HCT116 (cell line): ENCODE measurements around the gene CAMK1D. TPM values are rescaled to one million over a fixed set of nuclear protein-coding genes. Genes with fewer than 3 reads are reported as not detected.

Experiments used
- ATAC-seq: fragments of 200-7000 bp; cut with Tn5 transposase; 2 replicates; pipeline ENCODE4 v1.9.1; 2020; ENCODE audit warnings: mild to moderate bottlenecking, moderate library complexity
- BruUV-seq: library from RNA; stranded (reverse); fragments of 400-500 nt; replicated peaks from 2 replicates; lab custom pipeline; 2021; lab: Mats Ljungman, UMichigan
- CTCF ChIA-PET: fragments of 300-600 bp; sonication (Branson Sonifier 250); formaldehyde crosslinking; loops from one replicate; lab custom pipeline; 2021; ENCODE audit warnings: antibody characterized with exemption; lab: Charles Lee
- POLR2A ChIA-PET: fragments of 300-600, 350-600 bp; sonication (Branson Sonifier 250); formaldehyde crosslinking; loops from one replicate; lab custom pipeline; 2021; ENCODE audit warnings: antibody characterized with exemption; lab: Charles Lee
- RAD21 ChIA-PET, 2 experiments: fragments of 300-600 bp; sonication (Branson Sonifier 250); formaldehyde crosslinking; loops; one replicate each; lab custom pipeline; 2023; ENCODE audit warnings: low total read pairs in 2 of 2; ENCODE audit not compliant: uncharacterized antibody in 2 of 2, unreplicated experiment in 2 of 2, low non-redundant PET in 1 of 2; lab: Charles Lee
- DNase-seq: peaks from one replicate; pipeline ENCODE4 v3.0.0-alpha.2; 2010; ENCODE audit warnings: low read depth, low spot score
- H2AFZ ChIP-seq: fragments of 200-600 bp; shearing (Covaris generic), sonication (generic); 2 replicates; pipeline ENCODE4 v1.6.1; 2017; ENCODE audit warnings: low read depth, mixed run types, mixed read lengths, antibody characterized with exemption, low read length; ENCODE audit not compliant: poor library complexity, severe bottlenecking
- H3K27ac ChIP-seq: 2 replicates; pipeline ENCODE4 v1.5.1; 2012; ENCODE audit warnings: low read depth, low read length
- H3K27me3 ChIP-seq: fragments of 200-600 bp; sonication (generic); 2 replicates; pipeline ENCODE4 v1.6.1; 2016; ENCODE audit warnings: mixed run types, low read length, mixed read lengths; ENCODE audit not compliant: insufficient read depth
- H3K36me3 ChIP-seq, 2 experiments: fragments of 200-500 bp in 1 of 2; fragments of 200-600 bp in 1 of 2; sonication (Bioruptor generic) in 1 of 2; sonication (generic) in 1 of 2; 2 replicates each; pipeline versions ENCODE4 v1.5.1 to v1.6.1; 2014 to 2016; ENCODE audit warnings: low read length in 2 of 2, inconsistent platforms in 1 of 2, mixed read lengths in 1 of 2, mixed run types in 1 of 2; ENCODE audit not compliant: insufficient read depth in 2 of 2, control insufficient read depth in 1 of 2
- H3K4me1 ChIP-seq, 2 experiments: fragments of 200-600 bp in 1 of 2; sonication (generic) in 1 of 2; 2 replicates each; pipeline versions ENCODE4 v1.5.1 to v1.6.1; 2012 to 2017; ENCODE audit warnings: low read length in 2 of 2, inconsistent platforms in 1 of 2, mild to moderate bottlenecking in 1 of 2, mixed read lengths in 1 of 2, mixed run types in 1 of 2, moderate library complexity in 1 of 2; ENCODE audit not compliant: insufficient read depth in 2 of 2, control insufficient read depth in 1 of 2
- H3K4me2 ChIP-seq: fragments of 200-600 bp; sonication (generic); 2 replicates; pipeline ENCODE4 v1.6.1; 2017; ENCODE audit warnings: mixed run types, low read length, mixed read lengths
- H3K4me3 ChIP-seq, 2 experiments: fragments of 200-600 bp in 1 of 2; sonication (generic) in 1 of 2; replicated peaks in 1 of 2; 2 replicates each; pipeline ENCODE4 v1.5.1; 2011 to 2016; ENCODE audit warnings: low read length in 2 of 2, control low read depth in 1 of 2, low read depth in 1 of 2, mild to moderate bottlenecking in 1 of 2, mixed read lengths in 1 of 2, mixed run types in 1 of 2
- H3K79me2 ChIP-seq: fragments of 200-600 bp; sonication (generic); 2 replicates; pipeline ENCODE4 v1.6.1; 2017; ENCODE audit warnings: mild to moderate bottlenecking, mixed run types, low read length, moderate library complexity, mixed read lengths; ENCODE audit not compliant: insufficient read depth
- H3K9ac ChIP-seq: fragments of 200-600 bp; sonication (generic); 2 replicates; pipeline ENCODE4 v1.6.1; 2016; ENCODE audit warnings: low read length, mixed read lengths
- H3K9me2 ChIP-seq: fragments of 200-600 bp; sonication (generic), shearing (Covaris generic); 2 replicates; pipeline ENCODE4 v1.6.1; 2017; ENCODE audit warnings: mixed run types, mild to moderate bottlenecking, moderate library complexity; ENCODE audit not compliant: insufficient read depth
- H3K9me3 ChIP-seq, 2 experiments: fragments of 200-500 bp in 1 of 2; fragments of 200-600 bp in 1 of 2; sonication (Bioruptor generic) in 1 of 2; sonication (generic) in 1 of 2; 2 replicates each; pipeline ENCODE4 v1.6.1; 2014 to 2017; ENCODE audit warnings: low read length in 2 of 2, mixed read lengths in 2 of 2, inconsistent platforms in 1 of 2, low read depth in 1 of 2, mild to moderate bottlenecking in 1 of 2, mixed run types in 1 of 2, moderate library complexity in 1 of 2; ENCODE audit not compliant: control insufficient read depth in 1 of 2, insufficient read depth in 1 of 2
- H4K20me1 ChIP-seq: fragments of 200-600 bp; sonication (generic), shearing (Covaris generic); 2 replicates; pipeline ENCODE4 v1.6.1; 2017; ENCODE audit warnings: mixed run types, mild to moderate bottlenecking, moderate library complexity; ENCODE audit not compliant: insufficient read depth
- CBX3 ChIP-seq: IDR thresholded peaks from 2 replicates; pipeline ENCODE4 v1.6.1; 2012; ENCODE audit warnings: low read depth
- CEBPB ChIP-seq: IDR thresholded peaks from 2 replicates; pipeline ENCODE4 v1.6.1; 2012; ENCODE audit warnings: low read depth
- EGR1 ChIP-seq: IDR thresholded peaks from 2 replicates; pipeline ENCODE4 v1.6.1; 2012; ENCODE audit warnings: low read depth
- ELF1 ChIP-seq: IDR thresholded peaks from 2 replicates; pipeline ENCODE4 v1.6.1; 2012; ENCODE audit warnings: low read depth, borderline replicate concordance
- EZH2 ChIP-seq: fragments of 200-600 bp; sonication (generic); IDR thresholded peaks from 2 replicates; pipeline ENCODE4 v1.6.1; 2017; ENCODE audit warnings: antibody characterized with exemption, mixed run types
- FOSL1 ChIP-seq: IDR thresholded peaks from 2 replicates; pipeline ENCODE4 v1.6.1; 2012; ENCODE audit warnings: low read depth
- JUND ChIP-seq: IDR thresholded peaks from 2 replicates; pipeline ENCODE4 v1.6.1; 2012
- POLR2A ChIP-seq: IDR thresholded peaks from 2 replicates; pipeline ENCODE4 v1.7.0; 2011; ENCODE audit warnings: borderline replicate concordance; ENCODE audit not compliant: insufficient read depth, insufficient read length; ENCODE audit errors: extremely low read depth
- POLR2AphosphoS5 ChIP-seq: IDR thresholded peaks from 2 replicates; pipeline ENCODE4 v1.6.1; 2011; ENCODE audit warnings: mild to moderate bottlenecking, low read depth, low read length, moderate library complexity
- RAD21 ChIP-seq: IDR thresholded peaks from 2 replicates; pipeline ENCODE4 v1.6.1; 2012; ENCODE audit warnings: low read depth, mild to moderate bottlenecking
- SIN3A ChIP-seq: IDR thresholded peaks from 2 replicates; pipeline ENCODE4 v1.6.1; 2012; ENCODE audit warnings: low read depth
- TCF7L2 ChIP-seq: IDR thresholded peaks from 2 replicates; pipeline ENCODE4 v1.7.0; 2011; ENCODE audit warnings: borderline replicate concordance, inconsistent platforms; ENCODE audit not compliant: insufficient read depth, insufficient read length; ENCODE audit errors: extremely low read depth
- YY1 ChIP-seq: IDR thresholded peaks from 2 replicates; pipeline ENCODE4 v1.6.1; 2011; ENCODE audit warnings: low read length, low read depth, moderate library complexity, mild to moderate bottlenecking; ENCODE audit not compliant: insufficient replicate concordance; ENCODE audit errors: extremely low read depth
- ZFX ChIP-seq: fragments of 450-650 bp; IDR thresholded peaks from 2 replicates; pipeline ENCODE4 v1.6.1; 2017
- ZNF274 ChIP-seq: fragments of 200-500 bp; sonication (Bioruptor generic); IDR thresholded peaks from 2 replicates; pipeline ENCODE4 v1.6.1; 2014; ENCODE audit warnings: mild to moderate bottlenecking, low read depth, low read length, inconsistent platforms
- intact Hi-C: fragments of 100-400 bp; cut with micrococcal nuclease; formaldehyde crosslinking; loops from 2 replicates; pipeline ENCODE4 v1.10.0; 2022
- total RNA-seq: library from RNA; stranded (reverse); gene quantifications from one replicate; pipeline ENCODE4 v1.2.1, GENCODE V29; 2021; ENCODE audit not compliant: unreplicated experiment
- TF ChIP-seq, protein P1 (sequence below): IDR thresholded peaks from 2 replicates; pipeline ENCODE4 v1.6.1; 2012; ENCODE audit warnings: low read depth
- TF ChIP-seq, protein P2 (sequence below): IDR thresholded peaks from 2 replicates; pipeline ENCODE4 v1.6.1; 2012
- TF ChIP-seq, protein P3 (sequence below): IDR thresholded peaks from 2 replicates; pipeline ENCODE4 v1.6.1; 2012

Gene CAMK1D
- total RNA-seq, 1 experiment from 2014 or later: 9.6 TPM

DNA sequence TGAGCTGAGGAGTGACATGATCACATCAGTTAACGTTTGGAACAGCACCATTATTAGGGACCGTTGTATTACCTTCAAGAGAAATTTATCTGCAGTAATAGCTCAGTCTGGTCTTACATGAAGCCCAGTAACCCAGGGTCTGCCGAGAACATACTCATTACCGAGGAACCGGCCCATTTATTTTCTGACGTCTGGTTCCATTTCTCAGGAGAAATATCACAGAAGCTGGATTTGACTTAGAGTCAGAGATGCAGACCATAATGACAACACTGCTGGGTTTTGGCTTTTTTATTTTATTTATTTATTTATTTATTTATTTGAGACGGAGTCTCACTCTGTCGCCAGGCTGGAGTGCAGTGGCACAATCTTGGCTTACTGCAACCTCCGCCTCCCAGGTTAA, 489.0 kb downstream of the CAMK1D start:
- CTCF ChIA-PET: interaction anchor here (2.0 kb wide), 1 partner anchor 9 kb away, joined by 9 read pairs; no protein-coding TSS in a partner anchor

More for the DNA sequence above, 489.0 kb downstream of the CAMK1D start:
- peaks cover 3 to 10% of the 10 kb centered on the region in 2 experiments; a peak in 3 of 4 replicates for H3K4me1 ChIP-seq
- H4K20me1 ChIP-seq: no peaks in the 10 kb centered on the region
- no peaks in the 10 kb centered on the region for H3K9me3 ChIP-seq
- no peaks in the 10 kb centered on the region for H3K36me3 ChIP-seq
- ChIA-PET POLR2A (no interaction called here), RAD21 (no interaction called here)
- TF ChIP-seq ZNF274: no peak
- no peak for TF ChIP-seq POLR2AphosphoS5
- TF ChIP-seq, protein P1, sequence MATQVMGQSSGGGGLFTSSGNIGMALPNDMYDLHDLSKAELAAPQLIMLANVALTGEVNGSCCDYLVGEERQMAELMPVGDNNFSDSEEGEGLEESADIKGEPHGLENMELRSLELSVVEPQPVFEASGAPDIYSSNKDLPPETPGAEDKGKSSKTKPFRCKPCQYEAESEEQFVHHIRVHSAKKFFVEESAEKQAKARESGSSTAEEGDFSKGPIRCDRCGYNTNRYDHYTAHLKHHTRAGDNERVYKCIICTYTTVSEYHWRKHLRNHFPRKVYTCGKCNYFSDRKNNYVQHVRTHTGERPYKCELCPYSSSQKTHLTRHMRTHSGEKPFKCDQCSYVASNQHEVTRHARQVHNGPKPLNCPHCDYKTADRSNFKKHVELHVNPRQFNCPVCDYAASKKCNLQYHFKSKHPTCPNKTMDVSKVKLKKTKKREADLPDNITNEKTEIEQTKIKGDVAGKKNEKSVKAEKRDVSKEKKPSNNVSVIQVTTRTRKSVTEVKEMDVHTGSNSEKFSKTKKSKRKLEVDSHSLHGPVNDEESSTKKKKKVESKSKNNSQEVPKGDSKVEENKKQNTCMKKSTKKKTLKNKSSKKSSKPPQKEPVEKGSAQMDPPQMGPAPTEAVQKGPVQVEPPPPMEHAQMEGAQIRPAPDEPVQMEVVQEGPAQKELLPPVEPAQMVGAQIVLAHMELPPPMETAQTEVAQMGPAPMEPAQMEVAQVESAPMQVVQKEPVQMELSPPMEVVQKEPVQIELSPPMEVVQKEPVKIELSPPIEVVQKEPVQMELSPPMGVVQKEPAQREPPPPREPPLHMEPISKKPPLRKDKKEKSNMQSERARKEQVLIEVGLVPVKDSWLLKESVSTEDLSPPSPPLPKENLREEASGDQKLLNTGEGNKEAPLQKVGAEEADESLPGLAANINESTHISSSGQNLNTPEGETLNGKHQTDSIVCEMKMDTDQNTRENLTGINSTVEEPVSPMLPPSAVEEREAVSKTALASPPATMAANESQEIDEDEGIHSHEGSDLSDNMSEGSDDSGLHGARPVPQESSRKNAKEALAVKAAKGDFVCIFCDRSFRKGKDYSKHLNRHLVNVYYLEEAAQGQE: no peak
- TF ChIP-seq EGR1: no peak
- TF ChIP-seq TCF7L2: no peak
- no peak for TF ChIP-seq POLR2A
- no peak for TF ChIP-seq RAD21
- TF ChIP-seq CEBPB: no peak
- no peak for TF ChIP-seq SIN3A
- no peak for TF ChIP-seq FOSL1
- no peak for TF ChIP-seq ZFX
- no peak for TF ChIP-seq JUND
- TF ChIP-seq EZH2: no peak
- TF ChIP-seq YY1: no peak
- TF ChIP-seq CBX3: no peak
- TF ChIP-seq, protein P2, sequence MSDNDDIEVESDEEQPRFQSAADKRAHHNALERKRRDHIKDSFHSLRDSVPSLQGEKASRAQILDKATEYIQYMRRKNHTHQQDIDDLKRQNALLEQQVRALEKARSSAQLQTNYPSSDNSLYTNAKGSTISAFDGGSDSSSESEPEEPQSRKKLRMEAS: no peak
- TF ChIP-seq, protein P3, sequence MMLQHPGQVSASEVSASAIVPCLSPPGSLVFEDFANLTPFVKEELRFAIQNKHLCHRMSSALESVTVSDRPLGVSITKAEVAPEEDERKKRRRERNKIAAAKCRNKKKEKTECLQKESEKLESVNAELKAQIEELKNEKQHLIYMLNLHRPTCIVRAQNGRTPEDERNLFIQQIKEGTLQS: no peak
- TF ChIP-seq ELF1: no peak
- no peak for ATAC-seq
- no peak overlapping the region for H3K4me3 ChIP-seq
- no peaks in the 10 kb centered on the region for H3K79me2 ChIP-seq
- H2AFZ ChIP-seq: no peak overlapping the region
- H3K9me2 ChIP-seq: no peaks in the 10 kb centered on the region
- no peak overlapping the region for H3K9ac ChIP-seq
- intact Hi-C loops: no loop called here
- DNase-seq: no peak
- no TSS peak for BruUV-seq
- no peak overlapping the region for H3K27ac ChIP-seq
- no peak overlapping the region for H3K4me2 ChIP-seq
- no peaks in the 10 kb centered on the region for H3K27me3 ChIP-seq
